ENCODE data around the gene MAVS. TPM values are rescaled to one million over a fixed set of nuclear protein-coding genes. Genes with fewer than 3 reads are reported as not detected.

The MAVS gene
- polyA plus RNA-seq, 1 of the 3 experiments (the other 2 are of a cell fraction) = 9.1 TPM

DNA sequence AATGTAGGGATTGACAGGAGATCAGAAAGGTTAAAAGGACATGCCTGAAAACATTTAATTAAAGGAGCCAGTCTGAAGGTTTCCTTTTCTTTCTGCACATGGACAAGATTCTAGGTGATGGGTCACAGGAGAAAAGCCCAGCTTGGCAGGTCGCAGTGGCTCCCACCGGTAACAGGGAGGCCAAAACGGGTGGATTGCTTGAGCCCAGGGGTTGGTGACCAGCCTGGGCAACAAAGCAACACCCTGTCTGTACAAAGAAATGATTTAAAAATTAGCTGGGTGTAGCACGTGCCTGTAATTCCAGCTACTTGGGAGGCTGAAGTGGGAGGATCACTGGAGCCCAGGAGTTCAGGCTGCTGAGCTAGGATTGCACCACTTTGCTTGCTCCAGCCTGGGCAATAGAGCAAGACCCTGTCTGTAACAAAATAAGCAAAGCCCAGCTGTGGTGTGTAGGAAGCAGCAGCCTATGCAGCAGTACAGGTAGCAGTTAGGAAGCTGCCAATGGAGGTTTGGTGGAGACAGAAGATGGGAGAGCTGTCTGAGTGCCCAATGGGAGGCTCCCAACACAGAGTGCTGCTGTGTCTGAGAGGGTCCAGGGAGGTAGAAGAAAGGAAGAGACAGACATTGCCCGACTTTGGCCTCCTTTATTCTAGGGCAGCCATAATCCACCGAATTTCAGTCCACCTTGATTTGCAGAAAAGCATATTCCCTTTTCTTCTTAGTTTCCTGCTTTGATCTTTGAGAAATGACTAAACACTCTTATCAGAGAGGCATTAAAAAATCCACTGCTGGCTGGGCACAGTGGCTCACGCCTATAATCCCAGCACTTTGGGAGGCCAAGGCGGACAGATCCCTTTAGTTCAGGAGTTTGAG, 33.4 kb upstream of the MAVS start:
- WGBS (ENCODE audit: low lambda C conversion rate) = 77% methylated on average over 8 of the region's 8 CpGs
- POLR2A ChIA-PET = interaction anchor here (1.2 kb wide), 1 partner anchor 26 kb away, joined by 4 read pairs; no protein-coding TSS in a partner anchor
- no peak overlapping the region for H2AFZ ChIP-seq (ENCODE audit: low read depth)

DNA sequence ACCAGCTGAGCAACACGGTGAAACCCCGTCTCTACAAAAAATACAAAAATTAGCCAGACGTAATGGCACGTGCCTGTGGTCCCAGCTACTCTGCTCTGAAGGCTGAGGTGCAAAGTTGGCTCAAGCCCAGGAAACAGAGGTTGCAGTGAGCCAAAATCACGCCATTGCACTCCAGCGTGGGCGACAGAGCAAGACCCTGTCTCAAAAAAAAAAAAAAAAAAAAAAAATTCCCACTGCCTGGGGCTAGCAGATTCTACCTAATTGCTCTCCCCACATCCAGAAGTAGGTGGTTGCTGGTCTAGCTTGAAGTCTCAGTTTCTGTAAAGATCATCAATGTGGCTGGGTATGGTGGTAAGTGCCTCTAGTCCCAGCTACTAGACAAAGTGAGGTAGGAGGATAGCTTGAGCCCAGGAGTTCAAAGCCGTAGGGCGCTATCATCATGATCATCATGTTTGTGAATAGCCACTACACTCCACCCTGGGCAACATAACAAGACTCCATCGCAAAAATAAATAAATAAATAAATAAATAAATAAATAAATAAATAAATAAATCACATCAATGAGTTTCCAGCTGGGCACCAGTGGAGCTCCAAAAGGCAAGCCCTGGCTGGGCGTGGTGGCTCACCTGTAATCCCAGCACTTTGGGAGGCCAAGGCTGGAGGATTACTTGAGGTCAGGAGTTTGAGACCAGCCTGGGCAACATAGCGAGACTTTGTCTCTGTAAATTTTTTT, 32.6 kb upstream of the MAVS start:
- H3K4me3 ChIP-seq (ENCODE audit: low read depth in 2 of 2, low read length in 1 of 2) = no peak overlapping the region
- no peak for DNase-seq
- POLR2A ChIA-PET = no interaction called here
- no peaks in the 10 kb centered on the region for H4K20me1 ChIP-seq (ENCODE audit: insufficient read depth)
- H3K9ac ChIP-seq = no peak overlapping the region
- no peaks in the 10 kb centered on the region for H3K9me2 ChIP-seq
- 89% methylated on average over 11 of the region's 12 CpGs for WGBS (ENCODE audit: low lambda C conversion rate)
- no peaks in the 10 kb centered on the region for H3K27me3 ChIP-seq (ENCODE audit: insufficient read depth)
- no peak overlapping the region for H2AFZ ChIP-seq (ENCODE audit: low read depth)
- CTCF ChIA-PET = interaction anchor here (1.0 to 6.6 kb wide), 4 partner anchors 18 to 65 kb away, joined by 3 to 61 read pairs (median 8); partner anchors contain the start of genes CDC25B and CENPB
- H3K27ac ChIP-seq (ENCODE audit: low read depth in 2 of 2, low read length in 1 of 2) = no peak overlapping the region
- H3K4me2 ChIP-seq = no peak overlapping the region
- no peaks in the 10 kb centered on the region for H3K9me3 ChIP-seq
- peaks cover 15% of the 10 kb centered on the region for H3K79me2 ChIP-seq (ENCODE audit: insufficient read depth)
- H3K36me3 ChIP-seq (replicated peaks in 1 of 2; ENCODE audit: control insufficient read depth in 1 of 2, insufficient read depth in 2 of 2, low read length in 1 of 2) = no peaks in the 10 kb centered on the region
- H3F3A ChIP-seq (replicated peaks; ENCODE audit: insufficient read depth) = peaks cover 18% of the 10 kb centered on the region
- peaks cover 7 to 31% of the 10 kb centered on the region in 2 experiments; a peak in 3 of 4 replicates for H3K4me1 ChIP-seq (ENCODE audit: control insufficient read depth in 1 of 2, insufficient read depth in 2 of 2, low read depth in 1 of 2, low read length in 1 of 2)
- TF ChIP-seq JUND (IDR thresholded peaks at IDR 0.05) = no peak
- TF ChIP-seq MXI1 (IDR thresholded peaks at IDR 0.05; ENCODE audit: low read depth, low read length) = no peak
- TF ChIP-seq TEAD4 (IDR thresholded peaks at IDR 0.05; ENCODE audit: borderline replicate concordance, insufficient read depth) = no peak
- TF ChIP-seq, protein P1, sequence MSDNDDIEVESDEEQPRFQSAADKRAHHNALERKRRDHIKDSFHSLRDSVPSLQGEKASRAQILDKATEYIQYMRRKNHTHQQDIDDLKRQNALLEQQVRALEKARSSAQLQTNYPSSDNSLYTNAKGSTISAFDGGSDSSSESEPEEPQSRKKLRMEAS (IDR thresholded peaks at IDR 0.05; ENCODE audit: low read depth) = no peak
- TF ChIP-seq POLR2AphosphoS5 (IDR thresholded peaks at IDR 0.05; ENCODE audit: low read depth, low read length) = no peak
- TF ChIP-seq, protein P2, sequence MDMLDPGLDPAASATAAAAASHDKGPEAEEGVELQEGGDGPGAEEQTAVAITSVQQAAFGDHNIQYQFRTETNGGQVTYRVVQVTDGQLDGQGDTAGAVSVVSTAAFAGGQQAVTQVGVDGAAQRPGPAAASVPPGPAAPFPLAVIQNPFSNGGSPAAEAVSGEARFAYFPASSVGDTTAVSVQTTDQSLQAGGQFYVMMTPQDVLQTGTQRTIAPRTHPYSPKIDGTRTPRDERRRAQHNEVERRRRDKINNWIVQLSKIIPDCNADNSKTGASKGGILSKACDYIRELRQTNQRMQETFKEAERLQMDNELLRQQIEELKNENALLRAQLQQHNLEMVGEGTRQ (IDR thresholded peaks at IDR 0.05; ENCODE audit: borderline replicate concordance, low read depth, low read length) = no peak
- no peak for TF ChIP-seq RXRA (IDR thresholded peaks at IDR 0.05; ENCODE audit: borderline replicate concordance, low read depth)
- TF ChIP-seq GABPA (IDR thresholded peaks at IDR 0.05; ENCODE audit: low read depth) = no peak
- no peak for TF ChIP-seq FOXM1 (IDR thresholded peaks at IDR 0.05; ENCODE audit: low read depth)
- no peak for TF ChIP-seq TAF1 (IDR thresholded peaks at IDR 0.05; ENCODE audit: borderline replicate concordance, low read depth, low read length)
- TF ChIP-seq, protein P3, sequence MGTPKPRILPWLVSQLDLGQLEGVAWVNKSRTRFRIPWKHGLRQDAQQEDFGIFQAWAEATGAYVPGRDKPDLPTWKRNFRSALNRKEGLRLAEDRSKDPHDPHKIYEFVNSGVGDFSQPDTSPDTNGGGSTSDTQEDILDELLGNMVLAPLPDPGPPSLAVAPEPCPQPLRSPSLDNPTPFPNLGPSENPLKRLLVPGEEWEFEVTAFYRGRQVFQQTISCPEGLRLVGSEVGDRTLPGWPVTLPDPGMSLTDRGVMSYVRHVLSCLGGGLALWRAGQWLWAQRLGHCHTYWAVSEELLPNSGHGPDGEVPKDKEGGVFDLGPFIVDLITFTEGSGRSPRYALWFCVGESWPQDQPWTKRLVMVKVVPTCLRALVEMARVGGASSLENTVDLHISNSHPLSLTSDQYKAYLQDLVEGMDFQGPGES (IDR thresholded peaks at IDR 0.05; ENCODE audit: low read depth, low read length) = no peak
- no peak for TF ChIP-seq NRF1 (IDR thresholded peaks at IDR 0.05; ENCODE audit: low read depth, low read length)
- TF ChIP-seq, protein P4, sequence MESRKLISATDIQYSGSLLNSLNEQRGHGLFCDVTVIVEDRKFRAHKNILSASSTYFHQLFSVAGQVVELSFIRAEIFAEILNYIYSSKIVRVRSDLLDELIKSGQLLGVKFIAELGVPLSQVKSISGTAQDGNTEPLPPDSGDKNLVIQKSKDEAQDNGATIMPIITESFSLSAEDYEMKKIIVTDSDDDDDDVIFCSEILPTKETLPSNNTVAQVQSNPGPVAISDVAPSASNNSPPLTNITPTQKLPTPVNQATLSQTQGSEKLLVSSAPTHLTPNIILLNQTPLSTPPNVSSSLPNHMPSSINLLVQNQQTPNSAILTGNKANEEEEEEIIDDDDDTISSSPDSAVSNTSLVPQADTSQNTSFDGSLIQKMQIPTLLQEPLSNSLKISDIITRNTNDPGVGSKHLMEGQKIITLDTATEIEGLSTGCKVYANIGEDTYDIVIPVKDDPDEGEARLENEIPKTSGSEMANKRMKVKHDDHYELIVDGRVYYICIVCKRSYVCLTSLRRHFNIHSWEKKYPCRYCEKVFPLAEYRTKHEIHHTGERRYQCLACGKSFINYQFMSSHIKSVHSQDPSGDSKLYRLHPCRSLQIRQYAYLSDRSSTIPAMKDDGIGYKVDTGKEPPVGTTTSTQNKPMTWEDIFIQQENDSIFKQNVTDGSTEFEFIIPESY (IDR thresholded peaks at IDR 0.05; ENCODE audit: borderline replicate concordance, low read depth) = no peak

More for the DNA sequence above, 33.4 kb upstream of the MAVS start:
- peaks cover 25% of the 10 kb centered on the region for H3F3A ChIP-seq (replicated peaks; ENCODE audit: insufficient read depth)
- H3K9me2 ChIP-seq = no peaks in the 10 kb centered on the region
- H3K79me2 ChIP-seq (ENCODE audit: insufficient read depth) = peaks cover 20% of the 10 kb centered on the region
- TF ChIP-seq YY1 (IDR thresholded peaks at IDR 0.05; ENCODE audit: low read depth) = no peak
- TF ChIP-seq NRF1 (IDR thresholded peaks at IDR 0.05; ENCODE audit: low read depth, low read length) = no peak
- no peak for TF ChIP-seq TAF1 (IDR thresholded peaks at IDR 0.05; ENCODE audit: borderline replicate concordance, low read depth, low read length)
- TF ChIP-seq EZH2phosphoT487 (IDR thresholded peaks at IDR 0.05; ENCODE audit: borderline replicate concordance, low read depth) = no peak
- TF ChIP-seq MXI1 (IDR thresholded peaks at IDR 0.05; ENCODE audit: low read depth, low read length) = no peak
- no peak for TF ChIP-seq EP300 (IDR thresholded peaks at IDR 0.05; ENCODE audit: borderline replicate concordance in 1 of 2, low read depth in 1 of 2, low read length in 1 of 2)
- TF ChIP-seq TCF12 (IDR thresholded peaks at IDR 0.05) = no peak
- TF ChIP-seq RCOR1 (IDR thresholded peaks at IDR 0.05; ENCODE audit: low read length) = no peak
- no peak for TF ChIP-seq TEAD4 (IDR thresholded peaks at IDR 0.05; ENCODE audit: borderline replicate concordance, insufficient read depth)
- TF ChIP-seq CHD2 (IDR thresholded peaks at IDR 0.05; ENCODE audit: low read length, partially characterized antibody) = no peak
- no peak for TF ChIP-seq NFIC (IDR thresholded peaks at IDR 0.05; ENCODE audit: borderline replicate concordance)
- TF ChIP-seq RAD21 (IDR thresholded peaks at IDR 0.05; ENCODE audit: low read length) = no peak
- TF ChIP-seq, protein P2 (IDR thresholded peaks at IDR 0.05; ENCODE audit: borderline replicate concordance, low read depth, low read length) = no peak
- TF ChIP-seq SMC3 (IDR thresholded peaks at IDR 0.05; ENCODE audit: low read depth, low read length) = no peak
- no peak for TF ChIP-seq MEF2A (IDR thresholded peaks at IDR 0.05; ENCODE audit: borderline replicate concordance, low read depth)
- peaks cover 11 to 25% of the 10 kb centered on the region in 2 experiments for H3K4me1 ChIP-seq (ENCODE audit: control insufficient read depth in 1 of 2, insufficient read depth in 2 of 2, low read depth in 1 of 2, low read length in 1 of 2)
- H3K4me2 ChIP-seq = no peak overlapping the region
- no peak for DNase-seq
- no peak overlapping the region for H3K4me3 ChIP-seq (ENCODE audit: low read depth in 2 of 2, low read length in 1 of 2)
- H3K27ac ChIP-seq (ENCODE audit: low read depth in 2 of 2, low read length in 1 of 2) = peak overlapping the region; percentile 18 to 97; a peak in 1 of 4 replicates
- H3K36me3 ChIP-seq (replicated peaks in 1 of 2; ENCODE audit: control insufficient read depth in 1 of 2, insufficient read depth in 2 of 2, low read length in 1 of 2) = no peaks in the 10 kb centered on the region
- H3K9ac ChIP-seq = no peak overlapping the region; the same call in 1 of the 2 replicates
- no peaks in the 10 kb centered on the region for H3K9me3 ChIP-seq
- CTCF ChIA-PET = interaction anchor here (0.6 to 6.6 kb wide), 5 partner anchors 7 to 44 kb away, joined by 3 to 61 read pairs (median 11); partner anchors contain the start of genes AP5S1, CDC25B and CENPB
- H4K20me1 ChIP-seq (ENCODE audit: insufficient read depth) = no peaks in the 10 kb centered on the region
- no peaks in the 10 kb centered on the region for H3K27me3 ChIP-seq (ENCODE audit: insufficient read depth)

All from SK-N-SH (cell line).